NK-92 treated with Interleukin-12 subunit alpha and Interleukin-12 subunit beta, amount 100 ng/mL, for 24 hours (cell line): Measurements from ENCODE around the gene ISM1.
"Not testable (repeated sequence)": the region's sequence is repeated elsewhere in the genome, so short reads cannot be mapped to it uniquely, and the experiment has no call there.

Source experiments
- DNase-seq: peaks from one replicate; lab custom pipeline; 2025; lab: John Stamatoyannopoulos, UW

The ISM1 gene

DNA sequence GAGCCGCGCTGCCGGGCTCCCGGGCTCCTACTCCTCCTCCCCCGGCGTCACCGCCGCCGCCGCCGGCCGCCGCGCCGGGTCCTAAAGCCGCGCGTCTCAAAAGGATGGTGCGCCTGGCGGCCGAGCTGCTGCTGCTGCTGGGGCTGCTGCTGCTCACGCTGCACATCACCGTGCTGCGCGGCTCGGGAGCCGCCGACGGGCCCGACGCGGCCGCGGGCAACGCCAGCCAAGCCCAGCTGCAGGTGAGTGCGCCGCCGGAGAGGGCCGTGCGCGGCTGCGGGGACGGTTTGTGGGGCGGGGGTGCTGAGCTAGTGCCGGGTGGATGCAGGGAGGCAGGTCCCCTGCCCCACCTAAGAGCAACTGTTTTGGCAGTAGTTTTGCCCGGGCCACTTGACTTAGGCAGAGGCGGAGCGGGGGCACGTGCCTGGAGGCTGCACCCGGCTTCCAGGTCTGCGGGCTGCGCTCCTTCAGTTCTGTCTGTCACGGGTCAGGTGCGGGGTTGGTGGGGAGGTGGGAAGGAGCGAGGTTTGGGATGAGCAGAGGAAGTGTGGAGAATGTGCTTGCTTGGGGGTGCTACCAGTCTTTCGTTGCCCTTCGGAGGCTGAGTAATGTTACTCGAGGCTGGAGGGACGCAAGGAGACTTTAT is 722 bp downstream of the ISM1 start:
- DNase-seq = no peak

DNA sequence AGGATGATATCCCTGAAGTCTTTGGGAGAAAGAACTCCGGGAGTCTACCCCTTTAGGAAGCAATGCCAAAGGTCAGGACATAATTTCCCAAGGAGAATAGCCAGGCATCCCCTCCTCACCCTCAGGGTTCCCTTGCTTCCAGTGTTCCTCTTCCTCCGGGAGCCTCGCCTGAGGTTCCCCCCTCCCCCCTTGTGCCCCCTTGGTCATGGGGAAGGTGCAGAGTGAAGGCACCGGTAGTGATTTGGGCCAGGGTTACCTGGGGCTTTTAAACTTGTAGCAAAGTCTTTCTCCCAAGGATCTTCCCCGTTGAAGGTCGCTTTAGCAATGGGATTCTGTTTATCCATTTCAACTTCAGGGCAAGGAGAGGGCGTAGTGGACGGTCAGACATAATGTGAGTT is 1.2 kb downstream of the ISM1 start:
- no peak for DNase-seq

DNA sequence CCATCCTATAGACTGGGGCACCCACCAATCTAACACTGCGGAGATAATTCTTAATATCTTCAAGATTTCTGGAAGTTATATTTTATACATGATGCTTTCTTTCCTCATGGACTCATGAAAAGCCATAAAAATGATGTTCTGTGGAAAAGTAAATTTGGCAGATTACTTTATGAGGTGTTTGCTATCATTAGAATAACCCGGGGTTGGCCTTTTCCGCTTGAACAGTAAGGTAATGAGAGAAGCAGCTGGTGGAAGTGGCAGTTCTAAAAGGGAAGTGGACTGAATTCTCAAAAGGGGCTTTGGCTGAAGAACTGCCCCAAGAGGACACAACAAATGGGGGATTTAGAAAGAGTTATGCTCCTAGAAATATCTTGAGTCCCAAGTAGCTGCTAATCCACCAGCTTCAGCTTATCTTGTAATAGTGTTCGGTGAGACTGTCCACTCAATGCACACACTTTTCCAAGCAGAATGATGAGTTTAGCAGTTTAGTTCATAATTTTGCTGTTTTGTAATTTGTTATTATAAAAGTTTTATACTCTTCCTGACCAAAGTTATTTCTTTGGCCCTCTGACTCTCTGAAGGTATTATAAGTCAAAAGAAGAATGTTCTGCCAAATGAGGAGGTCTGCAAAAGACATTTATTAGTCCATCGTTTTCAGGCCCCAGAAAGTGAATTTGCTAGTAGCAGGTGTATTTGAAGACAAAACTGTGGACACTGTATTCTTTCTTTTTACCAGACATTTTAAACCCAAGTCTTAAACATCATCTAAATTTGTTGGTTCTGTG is 2.9 kb downstream of the ISM1 start:
- no peak for DNase-seq

DNA sequence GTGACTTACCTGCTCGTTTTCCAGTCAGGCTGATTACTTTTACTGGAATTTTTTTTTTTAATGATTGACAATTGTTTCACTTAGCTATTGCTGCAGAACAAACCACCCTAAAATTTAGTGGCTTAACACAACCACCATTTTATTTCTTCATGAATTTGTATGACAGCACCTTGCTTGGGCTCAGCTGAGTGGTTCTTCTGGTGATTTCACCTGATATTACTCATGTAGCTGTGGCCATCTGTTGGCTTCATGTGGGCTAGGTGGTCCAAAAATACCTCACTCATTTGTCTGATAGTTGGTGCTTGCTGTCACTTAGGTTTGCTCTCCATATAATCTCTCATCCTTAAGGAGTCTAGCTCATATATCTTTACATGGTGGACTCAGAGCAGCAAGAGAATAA is 5.3 kb downstream of the ISM1 start:
- DNase-seq = peak; percentile 4

DNA sequence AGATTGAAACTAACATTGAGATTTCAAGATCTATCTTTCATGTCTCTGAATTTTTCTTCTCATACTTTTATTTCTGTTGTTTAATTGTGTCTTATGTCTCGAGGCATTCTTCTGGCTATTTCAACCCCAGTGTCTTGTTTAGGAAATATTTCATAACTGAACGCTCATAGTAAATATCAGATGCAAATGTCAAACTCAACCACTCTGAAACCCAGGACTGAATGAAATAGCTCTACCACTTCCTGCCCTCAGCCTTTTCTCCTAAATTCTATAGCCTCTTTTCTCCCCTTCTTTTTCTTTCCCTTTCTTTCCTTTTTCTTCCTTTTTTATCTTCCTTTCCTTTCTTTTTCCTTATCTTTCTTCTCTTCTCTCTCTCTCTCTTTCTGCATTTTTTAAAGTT is 7.7 kb downstream of the ISM1 start:
- DNase-seq = no peak

DNA sequence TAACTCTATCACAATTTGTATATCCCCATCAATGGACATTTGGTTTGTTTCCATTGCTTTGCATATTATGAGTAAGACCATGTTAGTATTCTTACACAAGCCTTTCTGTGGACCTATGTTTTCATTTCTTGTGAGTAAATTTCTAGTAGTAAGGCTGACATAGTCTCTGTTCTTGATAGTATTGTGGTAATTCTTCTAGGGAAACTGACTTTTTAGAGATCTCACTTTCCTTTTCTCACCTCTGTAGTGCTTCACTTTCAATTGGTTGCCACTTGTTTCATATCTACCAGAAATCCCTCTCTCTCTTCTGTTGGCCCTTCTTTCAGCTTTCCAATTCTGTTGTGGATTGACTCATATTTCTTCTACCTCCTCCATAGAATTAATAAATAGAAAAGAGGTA is 8.5 kb downstream of the ISM1 start:
- DNase-seq = no peak

DNA sequence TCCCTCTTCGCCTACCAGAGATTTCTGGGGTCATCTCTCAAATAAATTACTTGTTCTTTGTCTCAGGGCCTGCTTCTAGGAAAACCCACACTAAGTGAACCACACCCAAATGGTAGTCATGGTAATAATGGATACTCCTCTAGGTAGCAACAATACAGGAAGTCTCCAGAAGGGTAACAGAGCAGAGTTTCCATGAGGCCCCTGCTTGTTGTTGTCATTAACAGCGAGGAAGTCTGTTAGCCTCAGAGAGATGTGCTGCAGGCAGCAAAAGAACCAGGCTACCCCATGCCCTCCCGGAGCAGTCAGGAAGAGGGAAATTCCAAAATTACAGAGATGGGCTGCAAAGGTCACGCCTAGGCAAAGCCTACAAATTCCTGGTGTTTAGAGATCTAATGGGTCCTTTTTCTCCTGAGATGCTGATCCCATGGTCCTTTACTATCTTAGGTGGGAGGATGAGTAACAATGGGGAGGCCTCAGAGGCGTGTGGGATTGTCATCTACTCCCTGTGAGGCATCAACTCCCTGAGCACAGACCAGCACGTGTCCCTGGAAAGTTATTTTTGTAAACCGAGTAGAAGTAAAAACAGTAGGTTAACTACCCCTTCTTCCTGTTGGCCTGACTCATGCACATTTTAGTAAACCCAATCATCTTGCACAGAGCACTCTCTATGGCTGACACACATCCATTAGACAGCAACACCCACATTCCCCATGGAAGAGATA is 10.1 kb downstream of the ISM1 start:
- DNase-seq = peak; percentile 8

DNA sequence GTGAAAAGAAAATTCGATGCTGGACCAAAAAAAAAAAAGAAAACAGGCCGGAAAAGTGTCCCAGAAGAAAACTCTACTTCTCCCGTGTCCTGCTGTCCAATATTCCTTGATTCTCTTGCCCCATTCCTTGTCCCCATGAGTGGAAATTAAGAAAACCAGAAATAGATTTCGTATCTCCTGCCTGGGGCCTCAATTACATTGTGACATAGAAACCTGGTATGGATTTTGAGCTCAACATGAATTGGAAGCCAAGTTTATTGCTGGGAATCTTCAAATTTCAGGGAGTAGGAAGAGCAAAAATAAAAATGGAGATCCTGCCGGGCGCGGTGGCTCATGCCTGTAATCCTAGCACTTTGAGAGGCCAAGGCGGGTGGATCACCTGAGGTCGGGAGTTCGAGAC is 11.9 kb downstream of the ISM1 start:
- DNase-seq = no peak

DNA sequence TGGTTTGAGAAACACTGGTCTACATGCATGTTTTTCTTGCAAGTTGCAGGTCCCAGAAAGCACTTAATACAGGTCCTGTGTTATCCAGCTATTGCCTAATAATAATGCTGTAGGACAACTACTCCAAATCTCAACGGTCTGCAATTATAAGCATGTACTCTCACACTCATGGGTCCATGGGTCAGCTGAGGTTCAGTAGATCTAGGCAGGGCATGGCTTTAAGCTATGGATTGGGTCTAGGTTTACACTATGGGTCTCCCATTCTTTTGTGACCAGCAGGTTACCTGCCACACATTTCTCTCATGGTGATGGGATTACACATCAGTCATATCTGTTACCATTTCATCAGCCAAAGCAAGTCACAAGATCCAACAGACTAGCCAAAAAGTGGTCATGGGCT is 13.9 kb downstream of the ISM1 start:
- DNase-seq = no peak

DNA sequence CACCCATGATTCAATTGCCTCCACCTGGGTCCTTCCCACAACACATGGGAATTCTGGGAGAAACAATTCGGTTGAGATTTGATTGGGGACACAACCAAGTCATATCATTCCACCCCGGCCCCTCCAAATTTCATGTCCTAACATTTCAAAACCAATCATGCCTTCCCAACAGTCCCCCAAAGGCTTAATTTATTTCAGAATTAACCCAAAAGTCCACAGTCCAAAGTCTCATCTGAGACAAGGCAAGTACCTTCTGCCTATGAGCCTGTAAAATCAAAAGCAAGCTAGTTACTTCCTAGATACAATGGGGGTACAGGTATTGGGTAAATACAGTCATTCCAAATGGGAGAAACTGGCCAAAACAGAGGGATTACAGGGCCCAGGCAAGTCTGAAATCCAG is 15.3 kb downstream of the ISM1 start:
- DNase-seq = not testable (repeated sequence)

DNA sequence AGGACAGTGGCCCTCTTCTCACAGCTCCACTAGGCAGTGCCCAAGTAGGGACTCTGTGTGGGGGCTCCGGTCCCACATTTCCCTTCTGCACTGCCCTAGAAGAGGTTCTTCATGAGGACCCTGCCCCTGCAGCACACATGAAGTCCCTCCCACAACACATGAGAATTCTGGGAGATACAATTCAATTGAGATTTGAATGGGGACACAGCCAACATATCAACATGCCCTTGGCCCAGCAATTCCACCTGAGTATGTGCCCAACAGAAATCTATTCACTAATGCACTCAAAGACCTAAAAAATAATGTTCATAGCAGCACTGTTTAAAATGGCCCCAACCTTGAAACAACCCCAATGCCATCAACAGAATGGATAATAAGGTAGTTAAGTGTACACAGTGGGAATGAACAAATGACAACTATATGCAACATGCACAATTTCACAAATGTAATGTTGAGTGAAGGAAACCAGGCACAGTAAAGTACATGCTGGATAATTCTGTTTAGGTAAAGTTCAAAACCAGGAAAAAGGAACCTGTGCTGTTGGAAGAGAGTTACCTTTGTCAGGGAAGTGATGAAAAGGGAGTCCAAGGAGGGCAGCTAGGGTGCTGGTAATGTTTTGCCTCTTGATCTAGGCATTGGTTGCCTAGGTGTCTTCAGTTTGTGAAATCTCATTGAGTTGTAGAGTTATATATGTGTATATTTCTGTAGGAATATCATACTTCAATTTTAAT is 16.1 kb downstream of the ISM1 start:
- no peak for DNase-seq

DNA sequence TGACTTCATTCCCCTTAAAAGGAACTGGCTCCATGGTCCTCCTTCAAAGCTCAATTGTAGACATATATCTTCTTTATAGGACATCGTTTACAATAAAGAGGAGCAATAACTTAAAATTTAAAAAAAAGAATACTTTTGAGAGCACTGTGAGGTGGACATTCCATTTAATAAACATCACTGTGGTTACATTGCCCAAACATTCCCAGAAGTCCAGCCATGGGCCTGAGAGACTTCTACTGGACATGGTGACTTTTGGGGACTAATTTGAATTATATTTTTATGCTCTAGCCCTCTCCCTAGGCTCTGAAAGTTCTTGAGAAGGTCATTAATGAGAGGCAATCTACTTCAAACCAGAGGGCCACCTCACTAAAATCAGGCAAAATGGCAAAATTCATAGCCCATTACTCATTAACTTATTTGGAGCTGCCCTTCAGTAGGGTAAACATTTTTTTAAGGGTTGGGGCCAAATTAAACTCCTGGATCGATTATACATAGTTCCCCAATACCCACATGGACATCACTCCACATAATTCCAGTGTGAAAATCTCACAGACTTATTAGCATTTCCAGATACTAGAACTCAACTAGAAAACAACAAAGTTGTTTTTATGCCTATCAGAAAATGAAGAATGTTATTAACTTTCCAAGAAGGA is 17.1 kb downstream of the ISM1 start:
- DNase-seq = no peak

DNA sequence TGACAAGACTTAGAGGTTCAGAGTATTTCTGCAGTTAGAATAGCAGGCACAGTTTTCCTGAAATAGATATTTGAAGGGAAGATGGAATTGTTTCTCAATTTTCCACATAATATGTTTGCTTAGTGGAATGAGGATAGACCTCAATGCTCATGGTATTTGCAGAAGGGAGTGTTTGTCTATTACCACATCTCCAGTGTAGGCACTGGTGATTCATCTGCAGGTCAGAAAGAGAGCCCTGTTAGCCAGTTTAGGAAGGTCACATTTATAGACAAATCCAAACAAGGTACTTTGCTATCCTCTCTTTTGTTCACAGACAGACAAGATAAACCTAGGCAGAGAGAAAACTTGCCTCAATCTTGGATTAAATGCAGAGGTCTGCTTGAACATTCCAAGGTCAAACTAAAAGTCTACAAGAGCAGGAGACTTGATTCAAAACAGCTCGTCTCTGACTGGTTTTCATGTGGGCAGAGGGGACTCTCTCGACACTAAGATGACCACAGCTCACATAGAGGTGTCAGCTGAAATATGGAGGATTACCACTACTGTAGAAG is 22.8 kb downstream of the ISM1 start:
- DNase-seq = no peak

DNA sequence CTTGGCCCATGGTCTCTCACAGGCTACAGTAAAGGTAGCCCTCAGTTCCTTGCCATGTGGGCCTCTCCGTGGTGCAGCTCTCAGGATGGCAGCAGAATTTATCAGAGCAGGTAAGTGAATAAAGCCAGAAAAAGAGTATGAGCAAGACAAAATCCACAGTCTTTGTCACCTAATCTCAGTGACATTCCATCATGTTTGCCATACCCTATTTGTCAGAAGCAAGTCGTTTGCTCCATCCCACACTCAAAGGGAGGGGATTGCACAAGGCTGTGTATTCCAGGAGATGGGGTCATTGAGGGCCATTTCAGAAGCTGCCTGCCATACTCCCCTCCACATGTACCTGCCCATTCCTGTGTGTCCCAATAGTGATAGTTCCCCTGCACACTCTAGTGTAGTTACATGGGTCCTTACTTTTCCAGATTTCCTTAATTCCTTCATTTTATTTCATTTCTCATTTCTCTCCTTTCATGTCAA is 24.2 kb downstream of the ISM1 start:
- no peak for DNase-seq

DNA sequence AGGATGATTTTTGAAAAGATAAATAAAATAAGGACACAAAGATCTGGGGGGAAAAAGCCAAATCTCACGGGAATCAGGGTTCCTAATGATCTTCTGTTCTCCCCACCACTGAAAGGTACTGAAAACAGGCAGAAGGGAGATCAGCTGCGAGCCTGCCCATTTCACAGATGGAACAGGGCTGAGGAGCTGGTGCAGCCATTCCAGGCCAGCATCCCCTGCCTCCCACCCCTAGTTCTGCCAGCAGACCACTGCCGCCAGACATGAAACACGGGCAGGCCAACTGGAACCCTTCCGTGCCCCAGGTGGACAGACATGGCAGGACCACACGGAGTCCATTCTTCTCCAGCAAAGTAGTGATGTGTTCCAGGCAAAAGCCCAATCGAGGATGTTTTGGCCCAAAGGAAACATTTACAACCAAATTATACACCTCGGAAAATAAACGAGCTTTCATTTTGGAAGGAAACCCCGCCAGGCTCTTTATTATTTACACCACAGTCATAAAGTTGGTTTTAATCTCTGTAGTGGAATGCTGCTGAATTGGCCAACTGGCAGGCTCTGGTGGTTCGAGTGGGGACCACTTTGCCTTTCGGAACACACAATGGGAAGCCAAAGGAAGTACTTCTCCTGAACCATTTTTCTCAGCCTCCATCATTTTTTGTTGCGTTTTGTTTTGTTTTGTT is 28.2 kb downstream of the ISM1 start:
- no peak for DNase-seq

DNA sequence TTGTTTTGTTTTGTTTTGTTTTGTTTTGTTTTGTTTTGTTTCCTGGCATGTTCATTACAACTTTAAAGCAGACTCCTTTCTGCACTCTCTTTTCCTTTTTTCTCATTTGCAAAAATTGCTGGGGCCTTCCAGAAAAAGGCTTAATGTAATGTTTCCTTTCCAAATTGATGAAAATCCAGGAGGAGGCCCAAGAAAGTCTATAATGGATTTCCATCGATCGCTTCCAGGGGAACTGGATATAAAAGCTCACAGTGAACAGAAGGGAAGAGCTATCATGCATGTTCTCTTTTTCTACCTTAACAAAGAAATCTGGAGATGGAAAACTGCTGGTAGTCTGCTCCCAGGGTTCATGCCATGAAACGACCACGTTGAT is 28.7 kb downstream of the ISM1 start:
- no peak for DNase-seq

DNA sequence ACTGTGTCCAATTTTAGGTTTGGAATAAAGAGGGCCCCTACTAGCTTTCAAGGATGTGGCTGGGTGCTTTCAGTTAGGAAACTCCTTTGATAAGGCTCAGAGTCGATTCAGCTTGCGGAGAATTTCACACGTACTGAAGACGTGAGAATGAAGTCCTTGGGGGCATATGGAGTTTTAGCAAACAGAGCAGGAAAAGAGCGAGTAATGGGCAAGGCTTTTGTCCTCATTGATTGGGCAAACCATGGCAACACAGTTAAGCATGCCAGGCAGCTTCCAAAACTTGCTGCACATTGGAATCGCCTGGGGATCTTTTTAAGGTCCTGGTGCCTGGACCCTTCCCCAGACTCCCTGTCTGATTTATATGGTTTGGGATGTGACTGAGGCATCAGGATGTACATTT is 29.2 kb downstream of the ISM1 start:
- no peak for DNase-seq

DNA sequence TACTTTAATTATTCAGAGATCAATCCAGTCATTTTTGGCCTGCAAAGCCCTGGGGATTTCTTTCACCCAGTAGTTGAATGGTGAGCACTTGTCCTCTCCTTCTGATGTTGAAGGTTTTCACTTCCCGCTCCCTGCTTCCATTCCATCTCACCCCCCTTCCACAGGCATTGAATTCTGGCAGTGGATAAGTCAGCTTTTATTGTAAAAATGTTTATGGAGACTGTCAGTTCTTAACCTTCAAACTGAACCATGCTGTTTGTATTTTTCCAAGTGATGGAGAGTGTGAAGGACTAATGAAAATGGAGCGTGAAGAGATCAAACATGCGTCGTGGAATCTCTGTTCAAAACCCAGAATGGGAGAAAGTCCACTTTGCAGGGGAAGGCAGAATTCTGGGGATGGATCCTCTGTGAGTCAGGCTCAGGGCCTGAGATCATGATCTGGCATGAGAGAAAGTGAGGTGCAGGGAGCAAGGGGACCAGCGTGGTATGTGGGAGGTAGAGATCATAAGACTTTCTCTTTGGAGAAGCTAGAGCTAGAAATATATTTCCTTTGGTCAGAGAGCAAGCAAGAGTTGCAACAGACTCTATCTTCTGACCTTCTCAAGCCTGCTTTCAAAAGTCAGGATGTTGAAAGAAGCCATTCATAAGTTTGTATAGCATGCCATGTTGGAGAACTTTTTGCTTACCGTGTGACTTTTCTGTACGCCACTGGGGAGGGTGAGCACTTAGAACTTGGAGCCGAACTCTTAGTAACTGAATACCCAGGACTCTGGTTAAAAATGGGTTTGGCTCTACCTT is 30.2 kb downstream of the ISM1 start:
- no peak for DNase-seq

DNA sequence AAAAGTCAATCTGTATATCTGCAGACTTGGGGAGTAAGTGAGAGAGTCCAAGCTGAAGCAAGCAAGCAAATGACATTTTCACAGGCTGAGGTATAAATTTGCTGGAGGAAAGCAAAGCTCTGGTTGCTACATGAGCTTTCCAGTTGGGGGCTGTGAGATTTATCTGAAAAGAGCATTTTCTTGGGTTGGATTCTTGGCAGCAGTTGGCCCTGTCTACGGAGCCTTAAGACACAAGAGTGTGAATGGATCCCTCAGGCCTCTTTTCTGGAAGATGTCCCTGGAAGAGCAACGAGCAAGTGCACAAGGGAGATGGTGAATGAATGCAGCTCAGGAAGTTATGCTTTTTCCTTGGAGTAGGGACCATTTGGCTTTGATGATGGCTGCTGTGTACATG is 30.8 kb downstream of the ISM1 start:
- DNase-seq = no peak

DNA sequence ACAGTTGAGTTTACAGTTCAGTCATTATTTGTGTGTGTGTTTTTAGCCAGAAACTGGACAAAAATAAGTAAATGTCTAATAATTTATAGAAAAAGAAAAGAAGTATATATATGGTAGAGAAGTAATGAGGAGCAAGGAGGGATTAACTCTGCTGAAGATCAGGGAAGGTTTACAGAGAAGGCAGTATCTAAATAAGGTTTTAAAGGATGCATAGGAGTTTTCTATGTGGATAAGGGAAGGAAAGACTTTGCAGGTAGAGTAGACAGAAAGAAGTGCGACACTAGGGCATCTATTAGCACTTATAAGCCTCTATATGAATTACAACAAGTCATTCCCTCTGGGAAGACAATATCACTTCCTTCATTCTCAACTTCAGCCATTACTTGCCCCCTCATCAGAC is 34.3 kb downstream of the ISM1 start:
- DNase-seq = no peak
